Measurements from ENCODE around the gene MYO5A.
A peak's percentile ranks its signal among the peaks of the same experiment; 100 is the strongest.

The MYO5A gene

DNA sequence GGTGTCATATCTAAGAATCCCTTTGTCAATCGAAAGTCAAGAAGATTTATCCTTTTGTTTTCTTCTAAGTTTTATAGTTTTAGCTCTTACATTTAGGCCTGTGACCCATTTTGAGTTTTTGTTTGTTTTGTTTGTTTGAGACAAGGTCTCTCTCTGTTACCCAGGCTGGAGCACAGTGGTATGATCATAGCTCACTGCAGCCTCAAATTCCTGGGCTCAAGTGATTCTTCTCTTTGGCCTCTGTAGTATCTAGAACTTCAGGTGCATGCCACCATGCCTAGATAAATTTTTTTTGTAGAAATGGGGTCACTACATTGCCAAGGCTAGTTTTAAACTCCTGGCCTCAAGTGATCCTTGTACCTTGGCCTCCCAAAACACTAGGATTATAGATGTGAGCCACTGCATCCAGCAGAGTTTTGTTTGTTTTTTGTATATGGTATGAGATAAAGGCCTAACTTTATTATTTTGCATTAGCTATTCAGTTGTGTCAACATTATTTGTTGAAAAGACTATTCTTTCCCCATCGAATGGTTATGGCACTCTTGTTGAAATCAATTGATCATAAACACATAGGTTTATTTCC lies 227.3 kb downstream of the MYO5A start:
- Histone ChIP-seq H3K4me2 (no peak overlapping the region), H4K20me1 (ENCODE audit: insufficient read depth) (no peaks in the 10 kb centered on the region), H2AFZ (ENCODE audit: low read depth) (no peak overlapping the region), H3K27me3 (ENCODE audit: insufficient read depth, low read depth) (no peaks in the 10 kb centered on the region), H3K4me1 (ENCODE audit: low read depth, poor library complexity, severe bottlenecking) (no peaks in the 10 kb centered on the region), H3K79me2 (ENCODE audit: insufficient read depth, low read depth) (no peaks in the 10 kb centered on the region), H3K36me3 (ENCODE audit: insufficient read depth) (no peaks in the 10 kb centered on the region), H3K9ac (no peak overlapping the region), H3K27ac (no peak overlapping the region), H3K4me3 (IDR thresholded peaks at IDR 0.05; ENCODE audit: insufficient read depth, low read depth, low read length) (no peak overlapping the region)
- TF ChIP-seq, protein P1, sequence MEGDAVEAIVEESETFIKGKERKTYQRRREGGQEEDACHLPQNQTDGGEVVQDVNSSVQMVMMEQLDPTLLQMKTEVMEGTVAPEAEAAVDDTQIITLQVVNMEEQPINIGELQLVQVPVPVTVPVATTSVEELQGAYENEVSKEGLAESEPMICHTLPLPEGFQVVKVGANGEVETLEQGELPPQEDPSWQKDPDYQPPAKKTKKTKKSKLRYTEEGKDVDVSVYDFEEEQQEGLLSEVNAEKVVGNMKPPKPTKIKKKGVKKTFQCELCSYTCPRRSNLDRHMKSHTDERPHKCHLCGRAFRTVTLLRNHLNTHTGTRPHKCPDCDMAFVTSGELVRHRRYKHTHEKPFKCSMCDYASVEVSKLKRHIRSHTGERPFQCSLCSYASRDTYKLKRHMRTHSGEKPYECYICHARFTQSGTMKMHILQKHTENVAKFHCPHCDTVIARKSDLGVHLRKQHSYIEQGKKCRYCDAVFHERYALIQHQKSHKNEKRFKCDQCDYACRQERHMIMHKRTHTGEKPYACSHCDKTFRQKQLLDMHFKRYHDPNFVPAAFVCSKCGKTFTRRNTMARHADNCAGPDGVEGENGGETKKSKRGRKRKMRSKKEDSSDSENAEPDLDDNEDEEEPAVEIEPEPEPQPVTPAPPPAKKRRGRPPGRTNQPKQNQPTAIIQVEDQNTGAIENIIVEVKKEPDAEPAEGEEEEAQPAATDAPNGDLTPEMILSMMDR (conservative IDR thresholded peaks at IDR 0.05; ENCODE audit: low read depth, low read length), result no peak

DNA sequence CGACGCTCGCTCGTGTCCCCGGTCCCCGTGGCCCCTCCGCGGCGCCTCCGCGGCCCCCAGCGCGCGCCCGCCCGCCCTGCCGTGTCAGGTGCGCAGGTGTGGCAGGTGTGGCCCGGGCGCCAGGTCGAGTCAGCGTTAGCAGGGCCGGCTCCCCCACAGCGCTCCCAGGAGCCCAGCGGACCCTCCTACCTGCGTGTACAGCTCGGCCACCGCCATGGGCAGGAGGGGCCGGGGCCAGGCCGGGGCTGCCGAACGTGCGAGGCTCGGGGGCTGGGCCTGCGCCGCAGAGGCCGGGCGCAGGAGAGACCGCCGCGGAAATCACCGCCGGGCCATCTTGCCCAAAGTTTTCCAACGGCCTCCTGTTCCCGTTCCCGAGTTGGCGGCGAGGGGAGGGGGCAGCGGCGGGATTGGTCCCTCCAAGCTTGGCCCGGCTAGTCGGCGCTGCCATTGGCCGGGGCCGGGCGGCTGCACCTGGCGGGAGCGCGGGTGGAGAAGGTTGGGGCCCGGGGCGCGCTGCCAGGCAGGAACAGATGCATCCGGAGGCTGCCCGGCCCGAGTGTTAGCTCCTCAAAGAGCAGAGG lies 233.2 kb downstream of the MYO5A start, which contains the start of gene MYO5C:
Gene MYO5C, minus strand, starts transcription at position 384 of the 581 bp plus-strand sequence. Its CDS starts 168 bp downstream, at position 216.
- TF ChIP-seq, protein P1 (conservative IDR thresholded peaks at IDR 0.05; ENCODE audit: low read depth, low read length), result no peak
- Histone ChIP-seq H3K27ac (no peak within 1 kb of the TSS), H3K4me1 (ENCODE audit: low read depth, poor library complexity, severe bottlenecking) (no peaks in the 10 kb centered on the region), H2AFZ (ENCODE audit: low read depth) (peak within 1 kb of the TSS; percentile 47; the same call in 1 of the 2 replicates), H3K79me2 (ENCODE audit: insufficient read depth, low read depth) (no peaks in the 10 kb centered on the region), H3K4me2 (no peak within 1 kb of the TSS), H3K4me3 (IDR thresholded peaks at IDR 0.05; ENCODE audit: insufficient read depth, low read depth, low read length) (no peak within 1 kb of the TSS), H3K9ac (no peak within 1 kb of the TSS), H3K27me3 (ENCODE audit: insufficient read depth, low read depth) (no peaks in the 10 kb centered on the region), H3K36me3 (ENCODE audit: insufficient read depth) (no peaks in the 10 kb centered on the region), H4K20me1 (ENCODE audit: insufficient read depth) (no peaks in the 10 kb centered on the region)

DNA sequence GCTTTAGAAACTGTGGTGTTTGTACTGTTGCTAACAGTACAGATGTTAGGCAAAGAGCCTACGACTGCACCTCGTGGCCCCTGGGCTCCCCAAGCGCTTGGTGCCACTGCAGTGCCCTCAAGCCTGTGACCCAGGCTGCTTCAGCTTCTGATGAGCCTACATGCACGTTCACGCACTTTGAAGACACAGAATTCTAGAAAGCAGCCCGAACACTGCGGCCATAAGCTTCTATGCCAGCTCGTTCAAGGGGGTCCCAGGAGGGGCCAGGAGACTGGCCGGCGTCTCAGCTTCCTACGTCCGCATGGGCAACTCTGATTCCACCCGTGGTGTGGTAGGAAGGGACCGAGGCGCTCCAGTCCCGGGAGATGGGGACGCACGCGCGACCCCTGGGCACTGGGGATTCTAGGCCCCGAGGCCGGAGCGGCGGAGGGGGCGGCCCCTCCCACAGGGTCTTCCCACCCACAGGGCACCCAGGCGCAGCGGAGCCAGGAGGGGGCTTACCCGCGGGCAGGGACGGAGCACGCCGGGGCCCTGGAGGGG lies 233.7 kb downstream of the MYO5A start:
- Histone ChIP-seq H3K27ac (no peak overlapping the region), H3K36me3 (ENCODE audit: insufficient read depth) (no peaks in the 10 kb centered on the region), H3K4me3 (IDR thresholded peaks at IDR 0.05; ENCODE audit: insufficient read depth, low read depth, low read length) (no peak overlapping the region), H3K79me2 (ENCODE audit: insufficient read depth, low read depth) (no peaks in the 10 kb centered on the region), H3K4me2 (no peak overlapping the region), H3K27me3 (ENCODE audit: insufficient read depth, low read depth) (no peaks in the 10 kb centered on the region), H2AFZ (ENCODE audit: low read depth) (no peak overlapping the region; the same call in 1 of the 2 replicates), H4K20me1 (ENCODE audit: insufficient read depth) (no peaks in the 10 kb centered on the region), H3K9ac (no peak overlapping the region), H3K4me1 (ENCODE audit: low read depth, poor library complexity, severe bottlenecking) (peaks cover 4% of the 10 kb centered on the region)
- TF ChIP-seq, protein P1 (conservative IDR thresholded peaks at IDR 0.05; ENCODE audit: low read depth, low read length), result no peak

DNA sequence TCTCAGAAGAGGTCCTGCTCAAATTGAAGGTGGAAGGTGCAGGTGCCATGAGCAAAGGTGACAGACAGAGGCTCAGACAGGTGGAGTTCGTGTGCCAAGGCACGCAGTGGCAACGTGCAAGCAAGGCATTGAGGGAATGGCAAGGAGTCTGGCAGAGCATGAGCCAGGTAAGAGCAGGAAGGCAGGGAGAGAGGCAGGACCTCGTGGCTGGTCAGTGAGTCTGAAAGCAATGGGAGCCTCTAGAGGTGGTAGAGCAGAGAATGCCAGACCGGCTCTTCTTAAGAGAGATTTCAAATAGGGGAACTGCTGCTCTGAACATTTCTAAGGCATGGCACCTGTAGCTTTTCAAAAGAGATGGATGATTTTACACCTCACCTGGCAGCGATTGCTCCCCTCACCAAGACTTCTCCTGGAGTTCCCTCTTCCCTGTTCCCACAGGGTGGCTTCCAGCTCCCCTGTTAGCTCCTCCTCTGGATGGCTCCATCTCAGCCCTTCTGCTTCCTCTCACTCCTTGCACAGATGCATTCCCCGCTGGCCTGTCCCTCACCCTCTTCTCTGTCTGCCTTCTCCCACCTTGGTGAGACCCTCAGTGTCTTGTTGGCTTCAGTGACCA lies 235.8 kb downstream of the MYO5A start:
- Histone ChIP-seq H3K36me3 (ENCODE audit: insufficient read depth) (no peaks in the 10 kb centered on the region), H3K4me2 (no peak overlapping the region), H3K27ac (no peak overlapping the region), H3K27me3 (ENCODE audit: insufficient read depth, low read depth) (no peaks in the 10 kb centered on the region), H4K20me1 (ENCODE audit: insufficient read depth) (no peaks in the 10 kb centered on the region), H3K79me2 (ENCODE audit: insufficient read depth, low read depth) (no peaks in the 10 kb centered on the region), H3K9ac (no peak overlapping the region), H2AFZ (ENCODE audit: low read depth) (no peak overlapping the region), H3K4me1 (ENCODE audit: low read depth, poor library complexity, severe bottlenecking) (peaks cover 10% of the 10 kb centered on the region), H3K4me3 (IDR thresholded peaks at IDR 0.05; ENCODE audit: insufficient read depth, low read depth, low read length) (no peak overlapping the region)
- TF ChIP-seq, protein P1 (conservative IDR thresholded peaks at IDR 0.05; ENCODE audit: low read depth, low read length), result no peak

All from KMS-11 (cell line).